Measurements from ENCODE around the gene EMC8. TPM values are rescaled to one million over a fixed set of nuclear protein-coding genes. Genes with fewer than 3 reads are reported as not detected.

EMC8 gene
- total RNA-seq, 1 experiment from 2014 or later, result 38.2 TPM

- no peak overlapping the region for H3K27ac ChIP-seq
- CTCF ChIA-PET, result interaction anchor here (0.9 kb wide), 1 partner anchor 9 kb away, joined by 4 read pairs; no protein-coding TSS in a partner anchor
- no peak overlapping the region for H3K4me2 ChIP-seq
- POLR2A ChIA-PET (ENCODE audit: unreplicated experiment), result no interaction called here
- no peak overlapping the region for H3K4me3 ChIP-seq
- peaks cover 6% of the 10 kb centered on the region; the same call in 1 of the 2 replicates for H3F3A ChIP-seq (ENCODE audit: insufficient read depth, low read depth)
- H3K27me3 ChIP-seq (ENCODE audit: insufficient read depth, low read depth), result no peaks in the 10 kb centered on the region
- no peak overlapping the region for H2AFZ ChIP-seq
- intact Hi-C loops (cut with micrococcal nuclease; ENCODE audit: unreplicated experiment), result loop anchor here (10.0 kb wide), 1 partner anchor 46 kb away; no protein-coding TSS in a partner anchor
- H3K36me3 ChIP-seq (ENCODE audit: low read depth), result no peaks in the 10 kb centered on the region
- H3K9me3 ChIP-seq (ENCODE audit: insufficient read depth, low read depth), result no peaks in the 10 kb centered on the region
- DNase-seq, result no peak
- no peaks in the 10 kb centered on the region for H3K9me2 ChIP-seq (ENCODE audit: insufficient read depth)
- H3K4me1 ChIP-seq (replicated peaks; ENCODE audit: insufficient read depth), result peaks cover 9% of the 10 kb centered on the region; the same call in 1 of the 2 replicates
- no peaks in the 10 kb centered on the region for H3K79me2 ChIP-seq (ENCODE audit: low read depth)
- no peaks in the 10 kb centered on the region; the same call in 1 of the 2 replicates for H4K20me1 ChIP-seq (ENCODE audit: insufficient read depth)
- no TSS peak for BruUV-seq (replicated peaks)
- peak; percentile 38; the same call in 1 of the 2 replicates for TF ChIP-seq CTCF (conservative IDR thresholded peaks at IDR 0.05)
- no peak for TF ChIP-seq EZH2 (IDR thresholded peaks at IDR 0.05; ENCODE audit: low read depth)
Measured at GRCh38 chr16:85728879-85729278, 70.5 kb downstream of the EMC8 start.

Small RNA genes lying within 50 kb of the gene (microRNA-seq; reads per million reads assigned to microRNA genes)
- gene MIR1910 (ENCODE audit: borderline number of aligned reads, borderline replicate concordance), result 9.4 reads per million, percentile 16 among the genes with 10 or more reads in this experiment

Other genes with a start within 250 kb of the EMC8 start
- gene GSE1, start 186.2 kb downstream of the EMC8 start, total RNA-seq (2021), result 60.0 and 83.5 TPM in 2 replicates
- gene GINS2, start 110.6 kb downstream of the EMC8 start, total RNA-seq (2021), result 18.4 and 20.2 TPM in 2 replicates
- 44.3 and 51.6 TPM in 2 replicates for gene C16orf74, start 48.4 kb downstream of the EMC8 start, total RNA-seq (2021)
- gene COX4I1, start 151 bp upstream of the EMC8 start, total RNA-seq (2021), result 468 and 545 TPM in 2 replicates
- gene IRF8, start 99.6 kb upstream of the EMC8 start, total RNA-seq (2021), result not detected in 2 replicates

Measured in PC-9 (cell line).